ENCODE measurements around the gene NME9.

NME9 gene

DNA sequence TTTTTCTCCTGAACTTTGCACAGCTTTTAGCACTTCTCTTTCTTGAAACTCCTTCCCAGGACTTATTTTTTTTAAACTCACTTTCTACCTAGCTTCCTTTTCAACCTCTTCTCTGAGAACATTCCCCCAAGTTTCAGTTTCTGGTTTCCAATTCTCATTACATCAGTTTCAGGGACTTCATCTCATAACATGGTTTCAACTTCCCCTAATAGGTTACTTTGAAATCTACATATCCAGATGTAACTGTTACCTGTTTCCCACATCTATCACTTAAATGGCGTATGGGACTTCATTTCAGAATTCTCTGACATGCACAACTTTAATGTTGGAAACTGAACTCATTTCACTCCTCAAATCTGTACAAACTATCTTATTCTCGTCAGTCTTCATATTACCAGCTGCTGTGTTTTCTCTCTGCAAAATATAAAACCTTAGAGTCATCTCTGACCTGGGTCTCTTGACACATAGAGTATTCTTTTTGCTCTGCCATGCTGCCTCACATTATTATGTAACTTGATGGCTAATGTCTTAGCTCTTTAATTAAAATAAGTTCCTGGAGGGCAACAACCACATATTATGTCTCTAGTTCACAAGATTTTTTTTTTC is 58.4 kb downstream of the NME9 start:
- DNase-seq, result no peak

DNA sequence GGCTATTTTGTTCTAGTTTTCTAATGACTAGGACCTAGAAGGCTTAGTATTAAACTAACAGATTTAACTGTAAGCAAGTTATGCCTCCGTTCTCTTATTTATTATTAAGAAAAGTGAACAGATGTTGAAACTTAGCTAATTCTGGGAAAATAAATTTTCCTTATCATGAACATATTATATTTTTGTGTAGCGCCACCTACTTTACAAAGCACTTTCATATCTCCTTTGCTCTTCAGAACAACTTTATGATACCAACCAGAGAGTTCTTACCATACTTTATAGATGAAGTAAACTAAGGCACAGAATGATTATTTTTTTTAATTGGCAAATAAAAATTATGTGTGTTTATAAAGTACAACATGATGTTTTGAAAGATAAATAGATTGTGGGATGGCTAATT is 59.4 kb downstream of the NME9 start:
- no peak for DNase-seq

DNA sequence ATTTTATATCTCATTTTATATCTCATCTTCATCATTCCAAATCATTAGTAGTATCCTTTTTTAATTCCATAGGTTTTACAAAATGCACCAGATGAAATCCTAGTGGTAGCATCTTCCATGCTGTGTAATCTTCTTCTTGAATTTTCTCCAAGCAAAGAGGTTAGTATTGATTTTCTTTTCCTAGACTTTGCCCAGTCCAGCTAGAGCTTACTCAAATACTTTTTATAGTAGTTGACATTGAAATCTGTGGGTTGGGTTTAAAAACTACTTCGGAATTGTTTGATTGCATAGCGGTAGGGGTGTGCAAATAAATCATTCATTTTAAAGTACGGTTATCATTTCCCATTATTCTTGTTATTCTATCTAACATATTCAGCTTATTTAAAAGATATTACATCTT is 62.6 kb downstream of the NME9 start:
- DNase-seq, result no peak

DNA sequence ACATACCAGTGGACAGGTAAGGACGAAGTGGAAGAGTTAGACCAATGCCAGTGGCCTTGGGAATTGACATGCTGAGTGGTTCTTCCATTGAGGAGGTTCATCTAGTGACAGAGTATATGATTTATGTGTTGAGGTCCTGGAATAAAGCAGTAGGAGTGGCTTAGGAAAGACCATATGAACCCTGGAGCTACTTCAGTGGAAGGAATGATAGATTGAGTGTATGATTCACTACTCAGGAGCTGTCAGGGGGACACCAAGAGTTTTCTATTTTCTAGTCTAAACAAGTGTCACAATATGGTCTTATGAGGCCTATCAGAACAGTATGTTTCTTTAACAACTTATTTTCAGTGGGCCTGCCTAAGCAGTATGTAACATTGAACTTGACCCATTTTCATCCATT is 63.9 kb downstream of the NME9 start:
- DNase-seq, result no peak

DNA sequence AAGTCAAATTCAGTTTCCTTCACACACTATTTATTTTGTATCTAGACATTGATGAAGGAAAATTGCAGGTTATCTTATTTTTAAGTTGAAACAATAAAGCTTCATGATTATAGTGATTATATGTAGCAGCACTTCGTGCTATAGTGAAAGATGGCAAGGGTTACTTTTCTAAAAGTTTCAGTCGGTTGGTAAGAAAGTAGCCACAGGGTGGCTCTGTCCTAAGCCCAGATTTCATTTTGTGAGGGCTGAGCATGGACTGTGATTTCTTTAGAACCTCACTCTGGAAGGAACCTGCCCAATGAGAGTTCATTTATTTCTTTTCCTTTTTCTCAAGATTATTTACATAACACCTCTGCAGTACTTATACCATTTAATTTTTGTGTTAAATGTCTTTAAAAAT is 66.5 kb downstream of the NME9 start:
- no peak for DNase-seq

DNA sequence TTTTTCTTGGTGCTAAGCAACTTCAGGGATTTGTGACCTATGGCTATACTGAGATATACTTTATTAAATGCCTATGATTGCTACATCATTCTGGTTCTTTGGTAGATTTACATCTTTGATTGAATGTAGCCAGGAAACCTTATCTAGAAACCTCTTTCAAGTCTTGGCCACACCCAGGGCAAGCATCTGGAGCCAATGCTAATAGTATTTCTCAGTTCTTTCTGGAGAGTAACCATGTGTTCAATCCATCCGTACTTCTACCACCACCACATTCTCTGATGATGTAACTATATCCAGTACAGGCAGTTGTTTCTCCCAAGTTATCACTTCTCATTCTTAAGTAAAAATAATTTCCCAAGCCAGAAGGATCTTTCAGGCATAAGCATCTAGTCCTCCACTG is 69.0 kb downstream of the NME9 start:
- DNase-seq, result no peak

DNA sequence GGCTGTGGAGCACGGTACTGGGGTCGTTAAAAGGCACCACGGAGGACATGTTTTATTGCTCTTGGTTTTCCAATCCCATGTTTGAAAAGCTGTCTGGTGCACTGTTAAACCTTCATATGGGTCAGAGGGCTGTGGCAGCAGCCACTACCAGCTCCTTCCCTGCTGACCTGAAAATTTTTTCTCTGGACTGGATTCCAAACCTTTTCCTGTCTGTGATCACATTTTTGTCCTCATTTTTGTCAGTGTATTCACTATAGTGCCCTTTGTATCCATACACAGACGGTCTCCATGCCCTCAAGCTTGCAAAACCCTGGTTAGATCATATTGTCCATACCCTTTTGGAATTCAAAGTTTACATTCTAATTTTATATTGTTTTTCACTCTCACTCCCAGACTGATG is 70.5 kb downstream of the NME9 start:
- no peak for DNase-seq

DNA sequence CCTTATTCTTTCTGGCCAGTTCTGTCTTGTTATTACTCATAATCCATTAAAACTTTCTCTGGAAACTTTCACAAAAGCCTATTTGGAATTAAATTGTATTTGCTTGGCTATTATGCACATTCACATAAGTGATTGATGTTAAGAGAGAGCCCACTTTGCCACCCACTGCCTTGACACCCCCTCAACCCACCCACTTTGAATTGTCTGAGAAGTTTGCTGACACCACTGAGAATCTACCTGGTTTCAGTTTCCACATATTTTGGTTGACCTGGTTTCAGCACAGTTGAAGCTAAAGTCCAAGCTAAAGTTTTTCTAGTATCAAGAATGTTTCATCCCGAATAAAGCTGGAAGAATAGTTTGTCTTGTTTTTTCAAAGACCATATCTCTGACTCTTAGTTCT is 71.7 kb downstream of the NME9 start:
- no peak for DNase-seq

DNA sequence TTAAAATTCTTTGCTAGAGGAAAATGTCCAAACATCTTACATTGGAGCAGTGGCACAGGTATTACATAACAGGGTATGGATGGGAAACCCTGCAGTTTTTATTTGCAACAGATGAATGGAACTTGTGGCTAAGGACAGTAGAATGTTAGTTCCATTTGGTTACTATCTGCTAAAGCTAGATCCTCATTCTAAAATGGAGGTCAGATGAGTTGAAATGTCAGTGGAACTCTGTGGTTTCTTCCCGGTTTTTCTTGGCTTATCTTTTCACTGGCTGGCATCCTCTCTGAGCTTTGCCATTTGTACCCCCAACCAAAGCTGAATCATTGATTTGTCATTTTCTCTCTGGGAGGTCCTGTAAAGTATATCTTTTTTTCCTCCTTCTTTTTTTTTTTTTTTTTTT is 73.6 kb downstream of the NME9 start:
- no peak for DNase-seq

DNA sequence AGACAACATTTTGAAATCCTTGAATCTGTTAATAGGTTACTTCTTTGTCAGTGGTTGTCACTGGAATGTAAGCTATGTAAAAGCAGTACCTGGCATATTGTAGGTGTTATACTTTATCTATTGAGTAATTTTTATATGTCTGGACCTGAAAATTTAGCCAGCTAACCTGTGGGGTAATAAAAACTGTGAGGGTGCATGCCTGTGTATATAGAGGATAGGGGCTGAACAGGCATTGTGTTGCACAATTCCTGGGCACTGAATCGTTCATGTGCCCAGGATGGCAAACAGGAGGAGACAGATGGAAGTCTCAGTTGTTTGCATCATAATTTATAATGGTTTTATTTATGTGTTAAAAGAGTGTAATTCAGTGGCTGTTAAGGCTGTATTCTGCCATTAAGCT is 75.4 kb downstream of the NME9 start:
- DNase-seq, result no peak

DNA sequence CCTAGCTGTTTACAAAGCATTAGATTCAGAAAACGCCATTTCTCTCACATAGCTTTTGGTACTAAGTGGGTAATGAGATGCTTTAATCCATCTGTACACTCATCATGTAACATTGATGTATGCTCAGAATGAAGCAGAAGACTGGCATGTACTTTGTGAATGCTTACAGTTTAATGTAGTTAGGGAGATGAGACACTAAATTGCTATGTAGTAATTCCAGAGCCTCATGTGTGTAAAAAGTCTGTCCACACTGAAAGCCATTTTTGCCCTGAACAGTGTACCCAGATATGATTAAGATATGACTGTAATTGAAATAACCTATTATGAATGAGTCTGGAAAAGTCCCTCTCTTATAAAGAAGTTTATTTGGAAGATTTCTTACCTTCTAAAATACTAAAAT is 76.0 kb downstream of the NME9 start:
- DNase-seq, result no peak
